Hepatic stellate cell (primary cell): ENCODE data around the gene ABHD12.

Source experiments
- DNase-seq: peaks from one replicate; pipeline ENCODE4 v3.0.0; 2011; ENCODE audit warnings: low spot score

Gene ABHD12

GRCh38 chr20:25257130-25257529, 133.5 kb downstream of the ABHD12 start:
- DNase-seq, result no peak

GRCh38 chr20:25256226-25256859, 134.3 kb downstream of the ABHD12 start:
- DNase-seq, result no peak

- DNase-seq, result no peak
These were observed 135.5 kb downstream of the ABHD12 start for GRCh38 chr20:25254986-25255680.

GRCh38 chr20:25254571-25254970, 136.1 kb downstream of the ABHD12 start:
- no peak for DNase-seq

- no peak for DNase-seq
These were observed 136.9 kb downstream of the ABHD12 start for GRCh38 chr20:25253606-25254275.

- DNase-seq, result no peak
These were observed 137.8 kb downstream of the ABHD12 start for GRCh38 chr20:25252686-25253421.

- no peak for DNase-seq
These were observed 138.4 kb downstream of the ABHD12 start for GRCh38 chr20:25252230-25252651.

GRCh38 chr20:25251558-25251957, 139.1 kb downstream of the ABHD12 start:
- no peak for DNase-seq

GRCh38 chr20:25251019-25251418, 139.6 kb downstream of the ABHD12 start:
- DNase-seq, result no peak

- DNase-seq, result no peak
These were observed 140.1 kb downstream of the ABHD12 start for GRCh38 chr20:25250508-25250907.
